IPS DF 6.9 (cell line): Measurements from ENCODE around the gene WFDC1.

Source experiments
- DNase-seq: peaks from one replicate; pipeline ENCODE4 v3.0.0-alpha.2; 2013; ENCODE audit warnings: low read depth, low spot score
- H3K27ac ChIP-seq: one replicate; pipeline ENCODE4 v1.5.1; 2013; ENCODE audit warnings: low read length, control low read depth
- H3K27me3 ChIP-seq: 2 replicates; pipeline ENCODE4 v1.6.1; 2013; ENCODE audit warnings: mild to moderate bottlenecking, low read length; ENCODE audit not compliant: control insufficient read depth, insufficient read depth
- H3K36me3 ChIP-seq: 2 replicates; pipeline ENCODE4 v1.6.1; 2013; ENCODE audit warnings: low read length; ENCODE audit not compliant: control insufficient read depth, insufficient read depth
- H3K4me1 ChIP-seq: 2 replicates; pipeline ENCODE4 v1.6.1; 2013; ENCODE audit warnings: low read length; ENCODE audit not compliant: control insufficient read depth, insufficient read depth
- H3K4me3 ChIP-seq: 2 replicates; pipeline ENCODE4 v1.5.1; 2013; ENCODE audit warnings: mild to moderate bottlenecking, low read length
- H3K9me3 ChIP-seq: 2 replicates; pipeline ENCODE4 v1.6.1; 2013; ENCODE audit warnings: low read length, inconsistent platforms; ENCODE audit not compliant: control insufficient read depth, insufficient read depth
- WGBS: extraction: QIAGEN DNeasy Blood & Tissue Kit; methylation state at CpG from one replicate; pipeline ENCODE4 v1.1.7; 2013; ENCODE audit warnings: mixed read lengths, missing lambda C conversion rate; ENCODE audit not compliant: insufficient read length, insufficient coverage; 5-methylcytosine and 5-hydroxymethylcytosine counted together

Gene WFDC1

DNA sequence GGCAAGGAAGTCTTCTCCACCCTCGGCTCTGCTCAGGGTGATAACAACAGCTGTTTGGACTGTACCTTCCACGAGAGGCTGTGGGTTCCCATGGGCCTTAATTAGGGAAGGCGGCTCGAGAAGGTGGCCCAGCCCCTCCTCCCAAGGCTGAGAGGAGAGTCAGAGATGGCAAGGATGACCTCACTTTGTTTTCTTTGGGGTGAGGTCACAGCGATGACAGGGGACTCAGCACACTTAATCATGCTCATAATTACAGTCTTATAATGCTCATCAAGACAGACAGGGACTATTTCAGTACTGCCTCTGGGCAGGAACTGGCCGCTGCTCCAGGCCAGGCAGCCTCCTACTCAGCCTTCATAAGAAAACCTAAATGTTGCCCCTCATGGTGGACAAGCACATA, 19.7 kb downstream of the WFDC1 start:
- no peaks in the 10 kb centered on the region for H3K4me1 ChIP-seq
- DNase-seq = no peak
- no peaks in the 10 kb centered on the region for H3K36me3 ChIP-seq
- no peak overlapping the region for H3K4me3 ChIP-seq
- WGBS = no CpG with 5 or more reads among the region's 6 CpGs
- H3K9me3 ChIP-seq = no peaks in the 10 kb centered on the region
- H3K27me3 ChIP-seq = no peaks in the 10 kb centered on the region
- no peak overlapping the region for H3K27ac ChIP-seq

DNA sequence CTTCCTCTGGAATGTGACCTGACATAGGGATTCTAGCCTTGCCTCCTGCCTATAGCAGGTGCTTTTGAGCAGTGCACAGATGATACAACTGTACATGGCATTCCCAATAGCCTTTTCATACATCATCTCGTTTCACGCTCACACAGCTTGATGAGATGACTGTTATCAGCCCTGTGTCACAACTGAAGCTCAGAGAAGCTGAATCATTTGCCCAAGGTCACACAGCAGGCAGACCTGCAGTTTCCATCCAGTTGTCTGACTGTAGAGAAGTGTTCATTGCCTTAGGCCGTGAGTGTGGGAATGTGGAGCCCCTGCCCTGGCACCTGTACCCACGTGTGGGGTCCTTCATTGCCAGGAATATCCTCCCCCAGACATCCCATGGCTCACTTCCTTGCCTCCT, 20.1 kb downstream of the WFDC1 start:
- DNase-seq = no peak
- Histone ChIP-seq H3K27ac (no peak overlapping the region), H3K4me3 (no peak overlapping the region), H3K9me3 (no peaks in the 10 kb centered on the region), H3K36me3 (no peaks in the 10 kb centered on the region), H3K27me3 (no peaks in the 10 kb centered on the region), H3K4me1 (no peaks in the 10 kb centered on the region)
- WGBS = no CpG with 5 or more reads among the region's 4 CpGs

DNA sequence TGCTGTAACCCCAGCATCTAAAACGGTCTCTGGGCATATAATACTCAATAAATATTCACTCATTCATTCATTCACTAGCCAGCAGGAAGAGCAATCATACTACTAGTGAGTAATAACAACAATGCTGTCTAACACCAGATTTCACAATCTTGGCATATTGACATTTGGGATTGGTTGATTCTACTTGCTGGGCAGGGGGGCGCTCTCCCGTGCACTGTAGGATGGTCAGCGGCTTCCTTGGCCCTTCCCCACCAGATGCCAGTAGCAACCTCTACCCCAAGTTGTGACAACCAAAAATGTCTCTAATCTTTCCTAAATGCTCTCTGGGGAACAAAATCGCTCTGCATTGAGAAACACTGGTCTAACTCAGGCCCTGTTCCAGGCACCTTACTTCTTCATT, 20.7 kb downstream of the WFDC1 start:
- no peak for DNase-seq

DNA sequence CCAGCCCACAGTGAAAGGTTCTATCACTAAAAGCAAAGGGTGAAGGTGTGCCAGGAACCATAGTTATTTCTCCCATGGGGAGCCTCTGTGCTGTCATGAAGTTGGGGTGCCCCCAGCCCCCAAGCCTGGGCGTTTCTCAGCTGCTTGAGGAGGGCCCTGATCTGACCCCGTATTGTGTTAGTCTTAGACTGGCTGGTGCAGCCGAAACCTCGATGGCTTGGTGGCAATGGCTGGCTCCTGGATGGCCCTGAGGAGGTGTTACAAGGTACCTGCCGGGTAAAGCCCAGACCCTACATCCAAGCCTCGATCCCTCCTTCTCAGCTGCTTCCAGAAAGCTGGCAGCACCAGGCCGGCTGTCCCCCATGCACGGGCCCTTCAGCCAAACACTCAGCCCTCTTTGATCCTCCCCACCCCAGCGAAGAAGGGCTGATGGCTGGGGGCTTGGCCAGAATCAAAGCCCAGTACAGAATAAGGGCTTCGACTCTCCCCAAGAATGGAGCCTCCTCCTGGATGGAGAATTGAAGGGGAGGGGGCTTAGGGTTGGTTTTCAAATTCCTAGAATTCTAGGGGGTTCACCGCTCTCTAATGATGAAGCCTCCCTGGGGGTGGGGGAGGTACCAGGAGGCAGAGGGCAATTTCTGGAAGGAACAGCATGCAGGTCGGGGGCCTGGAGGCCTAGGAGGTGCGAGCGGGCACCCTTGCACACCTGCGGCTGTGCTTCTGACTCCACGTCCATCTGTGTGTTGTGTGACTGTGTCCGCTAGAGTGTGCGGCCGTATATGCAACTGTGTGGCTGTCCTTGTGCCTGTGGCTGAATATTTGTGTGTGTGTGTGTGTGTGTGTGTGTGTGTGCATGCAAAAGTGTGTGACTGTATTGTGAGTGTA, 23.7 kb downstream of the WFDC1 start:
- no peak for DNase-seq
- Histone ChIP-seq H3K27ac (no peak overlapping the region), H3K4me3 (no peak overlapping the region), H3K36me3 (no peaks in the 10 kb centered on the region), H3K4me1 (no peaks in the 10 kb centered on the region), H3K9me3 (no peaks in the 10 kb centered on the region), H3K27me3 (no peaks in the 10 kb centered on the region)
- WGBS = no CpG with 5 or more reads among the region's 19 CpGs

More for the DNA sequence above, 20.7 kb downstream of the WFDC1 start:
- Histone ChIP-seq H3K36me3 (no peaks in the 10 kb centered on the region), H3K4me3 (no peak overlapping the region), H3K27ac (no peak overlapping the region), H3K4me1 (no peaks in the 10 kb centered on the region), H3K9me3 (no peaks in the 10 kb centered on the region), H3K27me3 (no peaks in the 10 kb centered on the region)
- WGBS = no CpG with 5 or more reads among the region's 5 CpGs

DNA sequence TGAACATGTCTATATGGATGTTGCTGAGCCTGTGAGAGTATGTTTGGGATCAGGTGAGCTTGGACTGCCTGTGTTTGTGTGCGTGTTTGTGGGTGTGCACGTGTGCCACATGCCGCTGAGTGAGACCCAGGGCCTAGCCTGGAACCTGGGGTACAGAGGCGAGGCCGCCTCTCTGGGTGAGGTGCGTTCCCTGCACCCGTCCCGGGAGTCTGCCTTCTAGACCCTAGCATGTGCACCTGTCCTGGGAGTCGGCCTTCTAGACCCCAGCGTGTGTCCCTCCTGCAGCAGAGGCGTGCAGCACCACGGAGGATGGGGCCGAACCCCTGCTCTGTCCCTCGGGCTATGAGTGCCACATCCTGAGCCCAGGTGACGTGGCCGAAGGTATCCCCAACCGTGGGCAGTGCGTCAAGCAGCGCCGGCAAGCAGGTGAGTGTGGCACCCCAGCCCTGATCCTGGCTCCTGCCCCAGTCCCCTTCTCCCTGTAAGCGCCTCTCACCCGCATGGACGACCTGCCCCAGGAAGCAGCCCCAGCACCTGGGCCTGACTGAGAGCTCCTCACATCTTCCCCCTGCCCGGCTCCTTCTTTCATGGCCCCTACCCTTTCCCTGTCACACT, 24.6 kb downstream of the WFDC1 start:
- no peaks in the 10 kb centered on the region for H3K27me3 ChIP-seq
- H3K4me3 ChIP-seq = no peak overlapping the region
- H3K27ac ChIP-seq = no peak overlapping the region
- H3K36me3 ChIP-seq = no peaks in the 10 kb centered on the region
- no peak for DNase-seq
- H3K9me3 ChIP-seq = no peaks in the 10 kb centered on the region
- no CpG with 5 or more reads among the region's 24 CpGs for WGBS
- H3K4me1 ChIP-seq = no peaks in the 10 kb centered on the region

DNA sequence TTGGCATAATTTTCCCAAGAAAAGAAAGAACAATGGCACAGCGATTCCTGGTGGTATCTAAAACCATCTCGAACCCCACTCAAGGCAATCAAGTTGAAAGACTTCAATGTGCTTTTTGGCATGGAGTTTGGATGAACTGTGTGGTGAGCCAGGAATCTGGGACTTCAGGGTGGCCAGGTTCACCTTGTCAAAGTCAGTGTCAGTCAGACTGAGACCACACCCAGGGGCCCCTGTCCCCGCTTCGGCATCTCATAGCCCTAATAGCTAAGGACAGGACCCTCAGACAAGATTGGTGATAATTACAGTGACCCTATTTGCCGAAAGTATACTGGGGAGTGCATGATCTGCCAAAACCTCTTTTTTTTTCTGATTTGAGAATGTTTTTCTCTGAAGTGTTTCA, 25.8 kb downstream of the WFDC1 start:
- H3K36me3 ChIP-seq = no peaks in the 10 kb centered on the region
- no peaks in the 10 kb centered on the region for H3K27me3 ChIP-seq
- no peaks in the 10 kb centered on the region for H3K9me3 ChIP-seq
- no peak for DNase-seq
- no peak overlapping the region for H3K4me3 ChIP-seq
- H3K27ac ChIP-seq = no peak overlapping the region
- WGBS = no CpG with 5 or more reads among the region's 5 CpGs
- H3K4me1 ChIP-seq = no peaks in the 10 kb centered on the region

DNA sequence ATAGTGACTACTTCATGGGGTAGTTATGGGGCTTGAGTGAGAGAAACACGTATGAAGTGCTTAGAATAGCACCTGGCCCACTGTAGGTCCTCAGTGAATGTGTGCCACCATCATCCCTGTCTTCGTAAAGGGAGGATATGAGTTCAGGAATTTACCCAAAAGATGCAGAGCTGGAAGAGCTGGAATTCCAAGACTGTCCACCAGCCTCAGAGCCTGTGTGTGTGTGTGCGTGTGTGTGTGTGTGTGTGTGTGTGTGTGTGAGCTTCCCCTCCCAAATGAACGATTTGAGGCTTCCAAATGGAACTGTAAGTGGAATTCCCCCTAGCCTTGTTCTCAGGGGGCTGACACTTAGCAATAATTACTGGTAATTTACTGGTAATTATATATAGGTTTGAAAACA, 27.3 kb downstream of the WFDC1 start:
- Histone ChIP-seq H3K36me3 (no peaks in the 10 kb centered on the region), H3K4me1 (no peaks in the 10 kb centered on the region), H3K4me3 (no peak overlapping the region), H3K9me3 (no peaks in the 10 kb centered on the region), H3K27ac (no peak overlapping the region), H3K27me3 (no peaks in the 10 kb centered on the region)
- no peak for DNase-seq
- no CpG with 5 or more reads among the region's 4 CpGs for WGBS

DNA sequence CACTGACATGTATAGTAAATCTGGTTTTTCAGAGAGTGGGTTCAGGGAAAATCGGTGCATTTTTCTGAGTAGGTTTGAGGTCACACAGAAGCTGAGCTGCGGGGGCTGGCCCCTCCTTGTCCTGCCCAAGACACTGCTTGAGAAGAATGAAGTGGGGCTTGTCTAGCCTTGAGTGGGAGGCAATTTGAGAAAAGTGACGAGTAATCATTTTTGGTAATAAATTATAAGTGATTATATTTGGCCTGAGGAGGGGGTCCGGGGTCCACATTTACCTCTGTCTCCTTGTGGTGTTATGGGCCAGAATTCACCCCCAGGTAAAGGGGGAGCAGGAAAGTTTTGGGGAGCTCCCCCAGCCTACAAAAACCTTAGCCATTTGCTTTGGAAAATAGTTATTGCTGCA, 28.1 kb downstream of the WFDC1 start:
- H3K36me3 ChIP-seq = no peaks in the 10 kb centered on the region
- no peak for DNase-seq
- no peaks in the 10 kb centered on the region for H3K27me3 ChIP-seq
- no peaks in the 10 kb centered on the region for H3K9me3 ChIP-seq
- no peak overlapping the region for H3K4me3 ChIP-seq
- no peaks in the 10 kb centered on the region for H3K4me1 ChIP-seq
- H3K27ac ChIP-seq = no peak overlapping the region
- 100% methylated on average over 1 of the region's 4 CpGs for WGBS

DNA sequence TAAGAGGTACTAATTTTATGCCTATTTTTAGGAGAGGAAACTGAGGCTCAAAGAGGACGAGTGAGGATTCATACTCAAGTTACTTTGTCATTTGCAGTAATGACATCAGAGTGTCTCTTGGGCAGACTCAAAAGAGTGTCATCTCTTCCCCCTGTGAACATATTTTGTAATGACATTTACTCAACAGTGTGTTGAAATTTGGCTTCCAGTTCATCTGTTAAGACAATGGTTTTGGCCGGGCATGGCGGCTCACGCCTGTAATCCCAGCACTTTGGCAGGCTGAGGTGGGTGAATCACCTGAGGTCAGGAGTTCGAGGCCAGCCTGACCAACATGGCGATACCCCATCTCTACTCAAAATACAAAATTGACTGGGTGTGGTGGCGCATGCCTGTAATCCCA, 28.9 kb downstream of the WFDC1 start:
- Histone ChIP-seq H3K27ac (no peak overlapping the region), H3K27me3 (no peaks in the 10 kb centered on the region), H3K9me3 (no peaks in the 10 kb centered on the region), H3K4me3 (no peak overlapping the region), H3K36me3 (no peaks in the 10 kb centered on the region), H3K4me1 (no peaks in the 10 kb centered on the region)
- DNase-seq = no peak
- no CpG with 5 or more reads among the region's 7 CpGs for WGBS

DNA sequence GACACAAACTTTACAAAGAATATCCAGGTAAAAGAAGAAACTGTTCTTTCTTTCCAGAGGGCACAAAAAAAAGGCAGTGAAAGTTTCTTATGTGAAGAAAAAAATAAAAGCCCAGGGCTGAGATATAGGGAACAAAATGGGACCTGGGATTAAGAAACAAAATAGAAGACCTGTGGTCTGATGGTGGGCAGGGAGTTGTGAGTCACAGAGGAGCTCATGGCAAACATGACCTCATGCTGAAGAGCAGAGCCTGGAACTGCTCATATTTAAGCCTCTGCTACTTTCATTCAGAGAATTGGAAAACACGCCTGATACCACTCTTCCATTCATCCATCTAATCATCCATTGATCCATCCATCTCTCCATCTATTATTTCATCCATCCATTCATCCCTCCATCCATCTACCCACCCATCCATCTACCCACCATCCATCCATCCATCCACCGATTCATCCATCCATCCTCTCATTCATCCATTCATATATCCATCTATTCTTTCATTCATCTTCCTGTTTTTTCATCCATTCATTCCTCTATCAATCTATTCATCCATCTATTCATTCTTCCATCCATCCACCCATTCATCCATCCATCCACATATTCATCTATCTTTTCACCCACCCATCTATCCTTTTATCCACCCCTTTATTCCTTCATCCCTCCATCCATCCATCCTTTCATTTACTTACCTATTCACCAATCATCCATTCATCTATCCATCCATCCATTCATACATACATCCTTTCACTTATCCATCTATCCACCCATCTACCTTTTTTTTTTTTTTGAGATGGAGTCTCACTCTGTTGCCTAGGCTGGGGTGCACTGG, 30.0 kb downstream of the WFDC1 start:
- Histone ChIP-seq H3K27ac (no peak overlapping the region), H3K36me3 (no peaks in the 10 kb centered on the region), H3K9me3 (no peaks in the 10 kb centered on the region), H3K4me1 (no peaks in the 10 kb centered on the region), H3K4me3 (no peak overlapping the region), H3K27me3 (no peaks in the 10 kb centered on the region)
- 50% methylated on average over 2 of the region's 2 CpGs for WGBS
- DNase-seq = no peak
